HCT116 (cell line): ENCODE data around the gene SPRED2. TPM values are rescaled to one million over a fixed set of nuclear protein-coding genes. Genes with fewer than 3 reads are reported as not detected.

ENCODE experiments used
- ATAC-seq: fragments of 200-7000 bp; cut with Tn5 transposase; 2 replicates; pipeline ENCODE4 v1.9.1; 2020; ENCODE audit warnings: mild to moderate bottlenecking, moderate library complexity
- BruUV-seq: library from RNA; stranded (reverse); fragments of 400-500 nt; replicated peaks from 2 replicates; lab custom pipeline; 2021; lab: Mats Ljungman, UMichigan
- CTCF ChIA-PET: fragments of 300-600 bp; sonication (Branson Sonifier 250); formaldehyde crosslinking; loops from one replicate; lab custom pipeline; 2021; ENCODE audit warnings: antibody characterized with exemption; lab: Charles Lee
- POLR2A ChIA-PET: fragments of 300-600, 350-600 bp; sonication (Branson Sonifier 250); formaldehyde crosslinking; loops from one replicate; lab custom pipeline; 2021; ENCODE audit warnings: antibody characterized with exemption; lab: Charles Lee
- RAD21 ChIA-PET, 2 experiments: fragments of 300-600 bp; sonication (Branson Sonifier 250); formaldehyde crosslinking; loops; one replicate each; lab custom pipeline; 2023; ENCODE audit warnings: low total read pairs in 2 of 2; ENCODE audit not compliant: uncharacterized antibody in 2 of 2, unreplicated experiment in 2 of 2, low non-redundant PET in 1 of 2; lab: Charles Lee
- DNase-seq: peaks from one replicate; pipeline ENCODE4 v3.0.0-alpha.2; 2010; ENCODE audit warnings: low read depth, low spot score
- H2AFZ ChIP-seq: fragments of 200-600 bp; shearing (Covaris generic), sonication (generic); 2 replicates; pipeline ENCODE4 v1.6.1; 2017; ENCODE audit warnings: low read depth, mixed run types, mixed read lengths, antibody characterized with exemption, low read length; ENCODE audit not compliant: poor library complexity, severe bottlenecking
- H3K27ac ChIP-seq: 2 replicates; pipeline ENCODE4 v1.5.1; 2012; ENCODE audit warnings: low read depth, low read length
- H3K27me3 ChIP-seq: fragments of 200-600 bp; sonication (generic); 2 replicates; pipeline ENCODE4 v1.6.1; 2016; ENCODE audit warnings: mixed run types, low read length, mixed read lengths; ENCODE audit not compliant: insufficient read depth
- H3K36me3 ChIP-seq, 2 experiments: fragments of 200-500 bp in 1 of 2; fragments of 200-600 bp in 1 of 2; sonication (Bioruptor generic) in 1 of 2; sonication (generic) in 1 of 2; 2 replicates each; pipeline versions ENCODE4 v1.5.1 to v1.6.1; 2014 to 2016; ENCODE audit warnings: low read length in 2 of 2, inconsistent platforms in 1 of 2, mixed read lengths in 1 of 2, mixed run types in 1 of 2; ENCODE audit not compliant: insufficient read depth in 2 of 2, control insufficient read depth in 1 of 2
- H3K4me1 ChIP-seq, 2 experiments: fragments of 200-600 bp in 1 of 2; sonication (generic) in 1 of 2; 2 replicates each; pipeline versions ENCODE4 v1.5.1 to v1.6.1; 2012 to 2017; ENCODE audit warnings: low read length in 2 of 2, inconsistent platforms in 1 of 2, mild to moderate bottlenecking in 1 of 2, mixed read lengths in 1 of 2, mixed run types in 1 of 2, moderate library complexity in 1 of 2; ENCODE audit not compliant: insufficient read depth in 2 of 2, control insufficient read depth in 1 of 2
- H3K4me2 ChIP-seq: fragments of 200-600 bp; sonication (generic); 2 replicates; pipeline ENCODE4 v1.6.1; 2017; ENCODE audit warnings: mixed run types, low read length, mixed read lengths
- H3K4me3 ChIP-seq, 2 experiments: fragments of 200-600 bp in 1 of 2; sonication (generic) in 1 of 2; replicated peaks in 1 of 2; 2 replicates each; pipeline ENCODE4 v1.5.1; 2011 to 2016; ENCODE audit warnings: low read length in 2 of 2, control low read depth in 1 of 2, low read depth in 1 of 2, mild to moderate bottlenecking in 1 of 2, mixed read lengths in 1 of 2, mixed run types in 1 of 2
- H3K79me2 ChIP-seq: fragments of 200-600 bp; sonication (generic); 2 replicates; pipeline ENCODE4 v1.6.1; 2017; ENCODE audit warnings: mild to moderate bottlenecking, mixed run types, low read length, moderate library complexity, mixed read lengths; ENCODE audit not compliant: insufficient read depth
- H3K9ac ChIP-seq: fragments of 200-600 bp; sonication (generic); 2 replicates; pipeline ENCODE4 v1.6.1; 2016; ENCODE audit warnings: low read length, mixed read lengths
- H3K9me2 ChIP-seq: fragments of 200-600 bp; sonication (generic), shearing (Covaris generic); 2 replicates; pipeline ENCODE4 v1.6.1; 2017; ENCODE audit warnings: mixed run types, mild to moderate bottlenecking, moderate library complexity; ENCODE audit not compliant: insufficient read depth
- H3K9me3 ChIP-seq, 2 experiments: fragments of 200-500 bp in 1 of 2; fragments of 200-600 bp in 1 of 2; sonication (Bioruptor generic) in 1 of 2; sonication (generic) in 1 of 2; 2 replicates each; pipeline ENCODE4 v1.6.1; 2014 to 2017; ENCODE audit warnings: low read length in 2 of 2, mixed read lengths in 2 of 2, inconsistent platforms in 1 of 2, low read depth in 1 of 2, mild to moderate bottlenecking in 1 of 2, mixed run types in 1 of 2, moderate library complexity in 1 of 2; ENCODE audit not compliant: control insufficient read depth in 1 of 2, insufficient read depth in 1 of 2
- H4K20me1 ChIP-seq: fragments of 200-600 bp; sonication (generic), shearing (Covaris generic); 2 replicates; pipeline ENCODE4 v1.6.1; 2017; ENCODE audit warnings: mixed run types, mild to moderate bottlenecking, moderate library complexity; ENCODE audit not compliant: insufficient read depth
- ATF3 ChIP-seq: IDR thresholded peaks from 2 replicates; pipeline ENCODE4 v1.6.1; 2012
- CBX3 ChIP-seq: IDR thresholded peaks from 2 replicates; pipeline ENCODE4 v1.6.1; 2012; ENCODE audit warnings: low read depth
- CEBPB ChIP-seq: IDR thresholded peaks from 2 replicates; pipeline ENCODE4 v1.6.1; 2012; ENCODE audit warnings: low read depth
- CTCF ChIP-seq, 3 experiments: fragments of 200-600 bp in 1 of 3; sonication (generic) in 1 of 3; IDR thresholded peaks in 2 of 3; conservative IDR thresholded peaks in 1 of 3; 2 replicates each; pipeline ENCODE4 v1.5.1; 2012 to 2017; ENCODE audit warnings: low read depth in 2 of 3, low read length in 2 of 3, antibody characterized with exemption in 1 of 3, borderline replicate concordance in 1 of 3, control low read depth in 1 of 3, mild to moderate bottlenecking in 1 of 3, mixed read lengths in 1 of 3, mixed run types in 1 of 3, moderate library complexity in 1 of 3; ENCODE audit not compliant: insufficient read depth in 1 of 3
- EGR1 ChIP-seq: IDR thresholded peaks from 2 replicates; pipeline ENCODE4 v1.6.1; 2012; ENCODE audit warnings: low read depth
- ELF1 ChIP-seq: IDR thresholded peaks from 2 replicates; pipeline ENCODE4 v1.6.1; 2012; ENCODE audit warnings: low read depth, borderline replicate concordance
- EZH2 ChIP-seq: fragments of 200-600 bp; sonication (generic); IDR thresholded peaks from 2 replicates; pipeline ENCODE4 v1.6.1; 2017; ENCODE audit warnings: antibody characterized with exemption, mixed run types
- EZH2phosphoT487 ChIP-seq: fragments of 200-600 bp; IDR thresholded peaks from 2 replicates; pipeline ENCODE4 v1.6.1; 2018; ENCODE audit warnings: antibody characterized with exemption, borderline replicate concordance
- FOSL1 ChIP-seq: IDR thresholded peaks from 2 replicates; pipeline ENCODE4 v1.6.1; 2012; ENCODE audit warnings: low read depth
- JUND ChIP-seq: IDR thresholded peaks from 2 replicates; pipeline ENCODE4 v1.6.1; 2012
- MAX ChIP-seq: IDR thresholded peaks from 2 replicates; pipeline ENCODE4 v1.6.1; 2012
- POLR2A ChIP-seq: IDR thresholded peaks from 2 replicates; pipeline ENCODE4 v1.7.0; 2011; ENCODE audit warnings: borderline replicate concordance; ENCODE audit not compliant: insufficient read depth, insufficient read length; ENCODE audit errors: extremely low read depth
- POLR2AphosphoS5 ChIP-seq: IDR thresholded peaks from 2 replicates; pipeline ENCODE4 v1.6.1; 2011; ENCODE audit warnings: mild to moderate bottlenecking, low read depth, low read length, moderate library complexity
- REST ChIP-seq: IDR thresholded peaks from 2 replicates; pipeline ENCODE4 v1.6.1; 2012; ENCODE audit warnings: low read depth
- SIN3A ChIP-seq: IDR thresholded peaks from 2 replicates; pipeline ENCODE4 v1.6.1; 2012; ENCODE audit warnings: low read depth
- SP1 ChIP-seq: IDR thresholded peaks from 2 replicates; pipeline ENCODE4 v1.6.1; 2012; ENCODE audit warnings: low read depth
- SRF ChIP-seq: IDR thresholded peaks from 2 replicates; pipeline ENCODE4 v1.6.1; 2012; ENCODE audit warnings: low read depth
- TCF7L2 ChIP-seq: IDR thresholded peaks from 2 replicates; pipeline ENCODE4 v1.7.0; 2011; ENCODE audit warnings: borderline replicate concordance, inconsistent platforms; ENCODE audit not compliant: insufficient read depth, insufficient read length; ENCODE audit errors: extremely low read depth
- YY1 ChIP-seq: IDR thresholded peaks from 2 replicates; pipeline ENCODE4 v1.6.1; 2011; ENCODE audit warnings: low read length, low read depth, moderate library complexity, mild to moderate bottlenecking; ENCODE audit not compliant: insufficient replicate concordance; ENCODE audit errors: extremely low read depth
- ZNF274 ChIP-seq: fragments of 200-500 bp; sonication (Bioruptor generic); IDR thresholded peaks from 2 replicates; pipeline ENCODE4 v1.6.1; 2014; ENCODE audit warnings: mild to moderate bottlenecking, low read depth, low read length, inconsistent platforms
- intact Hi-C: fragments of 100-400 bp; cut with micrococcal nuclease; formaldehyde crosslinking; loops from 2 replicates; pipeline ENCODE4 v1.10.0; 2022
- total RNA-seq: library from RNA; stranded (reverse); gene quantifications from one replicate; pipeline ENCODE4 v1.2.1, GENCODE V29; 2021; ENCODE audit not compliant: unreplicated experiment

SPRED2 gene
- total RNA-seq, 1 experiment from 2014 or later, result 62.6 TPM

GRCh38 chr2:65305934-65306333, 126.5 kb downstream of the SPRED2 start:
- Histone ChIP-seq H3K36me3 (peaks cover 0 to 2% of the 10 kb centered on the region in 2 experiments; a peak in 1 of 4 replicates), H3K9me3 (no peaks in the 10 kb centered on the region), H3K4me2 (no peak overlapping the region), H3K4me1 (no peaks in the 10 kb centered on the region), H2AFZ (no peak overlapping the region), H3K27ac (no peak overlapping the region), H3K79me2 (no peaks in the 10 kb centered on the region), H3K9me2 (no peaks in the 10 kb centered on the region), H3K4me3 (no peak overlapping the region), H4K20me1 (no peaks in the 10 kb centered on the region), H3K9ac (no peak overlapping the region), H3K27me3 (no peaks in the 10 kb centered on the region)
- DNase-seq, result no peak
- POLR2A ChIA-PET, result no interaction called here
- ATAC-seq, result no peak
- intact Hi-C loops, result no loop called here
- CTCF ChIA-PET, result no interaction called here
- BruUV-seq, result no TSS peak
- RAD21 ChIA-PET, result no interaction called here
- TF ChIP-seq ELF1, result no peak
- no peak for TF ChIP-seq TCF7L2
- no peak for TF ChIP-seq SRF
- TF ChIP-seq ATF3, result no peak
- no peak for TF ChIP-seq ZNF274
- TF ChIP-seq SIN3A, result no peak
- TF ChIP-seq POLR2A, result no peak
- no peak for TF ChIP-seq SP1
- TF ChIP-seq EGR1, result no peak
- no peak for TF ChIP-seq FOSL1
- no peak for TF ChIP-seq EZH2
- no peak for TF ChIP-seq REST
- no peak for TF ChIP-seq POLR2AphosphoS5
- TF ChIP-seq CBX3, result no peak
- no peak for TF ChIP-seq EZH2phosphoT487
- TF ChIP-seq CEBPB, result no peak
- no peak for TF ChIP-seq YY1
- no peak for TF ChIP-seq MAX
- no peak for TF ChIP-seq CTCF (IDR thresholded peaks at IDR 0.05 in 2 of 3, conservative IDR thresholded peaks at IDR 0.05 in 1 of 3; ENCODE audit: borderline replicate concordance in 1 of 3, insufficient read depth in 1 of 3, low read depth in 2 of 3, low read length in 2 of 3)
- no peak for TF ChIP-seq JUND
